ENCODE measurements around the gene NCF4.

DNA sequence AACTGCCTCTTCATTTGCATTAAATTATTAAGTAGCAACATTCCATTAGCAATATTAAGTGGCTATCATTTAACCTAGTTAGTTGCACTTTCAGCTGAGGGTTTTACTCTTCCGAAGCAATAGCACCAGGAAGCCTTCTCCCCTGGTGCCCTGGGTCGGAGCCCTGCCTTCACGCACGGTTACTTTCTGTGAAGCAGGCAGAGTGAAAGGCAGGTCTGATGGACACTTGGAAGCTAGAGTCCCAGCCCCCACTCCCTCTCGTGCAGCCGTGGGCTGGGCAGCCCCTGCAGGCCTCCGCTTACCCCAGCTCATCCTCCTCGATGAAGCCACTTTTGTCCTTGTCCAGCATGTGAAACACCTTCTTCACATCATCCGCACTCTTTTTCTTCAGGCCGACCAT is 46.0 kb upstream of the NCF4 start:
- TF ChIP-seq, protein P1, sequence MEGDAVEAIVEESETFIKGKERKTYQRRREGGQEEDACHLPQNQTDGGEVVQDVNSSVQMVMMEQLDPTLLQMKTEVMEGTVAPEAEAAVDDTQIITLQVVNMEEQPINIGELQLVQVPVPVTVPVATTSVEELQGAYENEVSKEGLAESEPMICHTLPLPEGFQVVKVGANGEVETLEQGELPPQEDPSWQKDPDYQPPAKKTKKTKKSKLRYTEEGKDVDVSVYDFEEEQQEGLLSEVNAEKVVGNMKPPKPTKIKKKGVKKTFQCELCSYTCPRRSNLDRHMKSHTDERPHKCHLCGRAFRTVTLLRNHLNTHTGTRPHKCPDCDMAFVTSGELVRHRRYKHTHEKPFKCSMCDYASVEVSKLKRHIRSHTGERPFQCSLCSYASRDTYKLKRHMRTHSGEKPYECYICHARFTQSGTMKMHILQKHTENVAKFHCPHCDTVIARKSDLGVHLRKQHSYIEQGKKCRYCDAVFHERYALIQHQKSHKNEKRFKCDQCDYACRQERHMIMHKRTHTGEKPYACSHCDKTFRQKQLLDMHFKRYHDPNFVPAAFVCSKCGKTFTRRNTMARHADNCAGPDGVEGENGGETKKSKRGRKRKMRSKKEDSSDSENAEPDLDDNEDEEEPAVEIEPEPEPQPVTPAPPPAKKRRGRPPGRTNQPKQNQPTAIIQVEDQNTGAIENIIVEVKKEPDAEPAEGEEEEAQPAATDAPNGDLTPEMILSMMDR (IDR thresholded peaks at IDR 0.05): no peak
- no peak for TF ChIP-seq EZH2 (IDR thresholded peaks at IDR 0.05; ENCODE audit: borderline replicate concordance, insufficient read depth, low read depth, low read length, poor library complexity, severe bottlenecking)

Data from B cell (primary cell).